Nephron (organoid): ENCODE measurements around the gene TP63.

Experiments used
- H3K27ac Mint-ChIP-seq, 3 experiments: 2 replicates each; pipeline ENCODE4 v1.8.0; 2020; ENCODE audit warnings: mixed read lengths in 3 of 3, mild to moderate bottlenecking in 2 of 3, moderate library complexity in 1 of 3
- H3K27me3 Mint-ChIP-seq: 2 replicates; pipeline ENCODE4 v1.8.0; 2021; ENCODE audit warnings: low read depth, mild to moderate bottlenecking, moderate library complexity, mixed read lengths
- H3K36me3 Mint-ChIP-seq: 2 replicates; pipeline ENCODE4 v1.8.0; 2020; ENCODE audit warnings: low read depth, mixed read lengths
- H3K4me1 Mint-ChIP-seq: 2 replicates; pipeline ENCODE4 v1.8.0; 2020; ENCODE audit warnings: mixed read lengths
- H3K4me3 Mint-ChIP-seq, 3 experiments: 2 replicates each; pipeline ENCODE4 v1.8.0; 2020; ENCODE audit warnings: mild to moderate bottlenecking in 3 of 3, mixed read lengths in 3 of 3, moderate library complexity in 2 of 3
- H3K9me3 Mint-ChIP-seq: 2 replicates; pipeline ENCODE4 v1.8.0; 2020; ENCODE audit warnings: mixed read lengths
- TF ChIP-seq, protein P1 (sequence below), 3 experiments: fragments of 200-600 bp; sonication (generic); IDR thresholded peaks; one replicate each; pipeline ENCODE4 v1.5.0; 2021; ENCODE audit warnings: antibody characterized with exemption in 3 of 3; ENCODE audit not compliant: unreplicated experiment in 3 of 3

Gene TP63

DNA sequence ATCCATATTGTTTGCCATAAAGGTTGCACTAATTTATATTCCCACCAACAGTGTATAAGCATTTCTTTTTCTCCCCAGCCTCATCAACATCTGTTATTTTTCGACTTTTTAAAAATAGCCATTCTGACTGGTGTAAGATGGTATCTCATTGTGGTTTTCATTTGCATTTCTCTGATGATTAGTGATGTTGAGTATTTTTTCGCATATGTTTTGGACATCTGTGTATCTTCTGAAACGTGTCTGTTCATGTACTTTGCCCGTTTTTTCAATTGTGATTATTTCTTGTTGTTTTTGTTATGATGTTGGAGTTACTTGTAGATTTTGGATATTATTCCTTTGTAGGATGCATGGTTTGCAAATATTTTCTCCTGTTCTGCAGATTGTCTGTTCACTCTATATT lies 46.5 kb downstream of the TP63 start:
- Mint-ChIP-seq H3K27me3 (no peaks in the 10 kb centered on the region), H3K27ac (no peak overlapping the region), H3K9me3 (peaks cover 18% of the 10 kb centered on the region), H3K36me3 (peaks cover 5% of the 10 kb centered on the region), H3K4me1 (no peaks in the 10 kb centered on the region), H3K4me3 (no peak overlapping the region)
- TF ChIP-seq, protein P1, sequence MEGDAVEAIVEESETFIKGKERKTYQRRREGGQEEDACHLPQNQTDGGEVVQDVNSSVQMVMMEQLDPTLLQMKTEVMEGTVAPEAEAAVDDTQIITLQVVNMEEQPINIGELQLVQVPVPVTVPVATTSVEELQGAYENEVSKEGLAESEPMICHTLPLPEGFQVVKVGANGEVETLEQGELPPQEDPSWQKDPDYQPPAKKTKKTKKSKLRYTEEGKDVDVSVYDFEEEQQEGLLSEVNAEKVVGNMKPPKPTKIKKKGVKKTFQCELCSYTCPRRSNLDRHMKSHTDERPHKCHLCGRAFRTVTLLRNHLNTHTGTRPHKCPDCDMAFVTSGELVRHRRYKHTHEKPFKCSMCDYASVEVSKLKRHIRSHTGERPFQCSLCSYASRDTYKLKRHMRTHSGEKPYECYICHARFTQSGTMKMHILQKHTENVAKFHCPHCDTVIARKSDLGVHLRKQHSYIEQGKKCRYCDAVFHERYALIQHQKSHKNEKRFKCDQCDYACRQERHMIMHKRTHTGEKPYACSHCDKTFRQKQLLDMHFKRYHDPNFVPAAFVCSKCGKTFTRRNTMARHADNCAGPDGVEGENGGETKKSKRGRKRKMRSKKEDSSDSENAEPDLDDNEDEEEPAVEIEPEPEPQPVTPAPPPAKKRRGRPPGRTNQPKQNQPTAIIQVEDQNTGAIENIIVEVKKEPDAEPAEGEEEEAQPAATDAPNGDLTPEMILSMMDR (IDR thresholded peaks at IDR 0.05; ENCODE audit: unreplicated experiment in 3 of 3): no peak

DNA sequence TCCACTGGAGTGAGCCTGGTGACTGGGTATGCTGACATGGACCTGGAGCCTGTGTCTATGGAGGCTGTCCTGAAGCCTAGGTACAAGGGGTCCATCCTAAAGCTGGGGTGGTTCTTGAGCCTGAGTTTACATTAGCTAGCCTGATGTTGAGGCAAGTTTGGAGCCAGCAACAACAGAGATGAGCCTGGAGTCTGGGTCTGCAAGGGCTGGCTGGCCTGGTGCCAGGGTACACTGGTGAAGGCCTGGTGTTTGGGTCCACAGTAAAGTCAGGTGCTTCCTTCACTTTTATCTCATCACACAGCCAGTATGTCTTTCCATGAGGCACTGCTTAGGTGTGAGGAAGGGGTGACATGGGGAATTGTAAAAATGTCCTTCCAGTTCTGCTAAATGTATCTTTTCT lies 49.5 kb downstream of the TP63 start:
- no peak overlapping the region for H3K4me3 Mint-ChIP-seq
- H3K4me1 Mint-ChIP-seq: peaks cover 12% of the 10 kb centered on the region
- peaks cover 18% of the 10 kb centered on the region for H3K9me3 Mint-ChIP-seq
- peaks cover 5% of the 10 kb centered on the region for H3K36me3 Mint-ChIP-seq
- TF ChIP-seq, protein P1 (IDR thresholded peaks at IDR 0.05; ENCODE audit: unreplicated experiment in 3 of 3): no peak
- no peaks in the 10 kb centered on the region for H3K27me3 Mint-ChIP-seq
- no peak overlapping the region for H3K27ac Mint-ChIP-seq

GRCh38 chr3:189683546-189684255 lies 52.5 kb downstream of the TP63 start:
- Mint-ChIP-seq H3K36me3 (no peaks in the 10 kb centered on the region), H3K27me3 (no peaks in the 10 kb centered on the region), H3K9me3 (peaks cover 8% of the 10 kb centered on the region), H3K4me1 (peaks cover 22% of the 10 kb centered on the region), H3K4me3 (no peak overlapping the region), H3K27ac (no peak overlapping the region)
- TF ChIP-seq, protein P1 (IDR thresholded peaks at IDR 0.05; ENCODE audit: unreplicated experiment in 3 of 3): no peak

GRCh38 chr3:189684317-189684716 lies 53.1 kb downstream of the TP63 start:
- H3K4me3 Mint-ChIP-seq: no peak overlapping the region
- H3K9me3 Mint-ChIP-seq: peaks cover 5% of the 10 kb centered on the region
- no peak overlapping the region for H3K27ac Mint-ChIP-seq
- H3K27me3 Mint-ChIP-seq: no peaks in the 10 kb centered on the region
- H3K36me3 Mint-ChIP-seq: no peaks in the 10 kb centered on the region
- TF ChIP-seq, protein P1 (IDR thresholded peaks at IDR 0.05; ENCODE audit: unreplicated experiment in 3 of 3): no peak
- H3K4me1 Mint-ChIP-seq: peaks cover 24% of the 10 kb centered on the region

GRCh38 chr3:189685291-189685690 lies 54.1 kb downstream of the TP63 start:
- TF ChIP-seq, protein P1 (IDR thresholded peaks at IDR 0.05; ENCODE audit: unreplicated experiment in 3 of 3): no peak
- H3K4me3 Mint-ChIP-seq: no peak overlapping the region
- no peaks in the 10 kb centered on the region for H3K9me3 Mint-ChIP-seq
- peaks cover 29% of the 10 kb centered on the region for H3K4me1 Mint-ChIP-seq
- H3K27me3 Mint-ChIP-seq: no peaks in the 10 kb centered on the region
- no peak overlapping the region for H3K27ac Mint-ChIP-seq
- no peaks in the 10 kb centered on the region for H3K36me3 Mint-ChIP-seq

- H3K27me3 Mint-ChIP-seq: no peaks in the 10 kb centered on the region
- TF ChIP-seq, protein P1 (IDR thresholded peaks at IDR 0.05; ENCODE audit: unreplicated experiment in 3 of 3): no peak
- H3K27ac Mint-ChIP-seq: no peak overlapping the region
- H3K4me3 Mint-ChIP-seq: no peak overlapping the region
- peaks cover 31% of the 10 kb centered on the region for H3K4me1 Mint-ChIP-seq
- no peaks in the 10 kb centered on the region for H3K36me3 Mint-ChIP-seq
- H3K9me3 Mint-ChIP-seq: no peaks in the 10 kb centered on the region
These were observed 54.7 kb downstream of the TP63 start for GRCh38 chr3:189685860-189686259.
